ENCODE results near the gene RHAG.

RHAG gene

DNA sequence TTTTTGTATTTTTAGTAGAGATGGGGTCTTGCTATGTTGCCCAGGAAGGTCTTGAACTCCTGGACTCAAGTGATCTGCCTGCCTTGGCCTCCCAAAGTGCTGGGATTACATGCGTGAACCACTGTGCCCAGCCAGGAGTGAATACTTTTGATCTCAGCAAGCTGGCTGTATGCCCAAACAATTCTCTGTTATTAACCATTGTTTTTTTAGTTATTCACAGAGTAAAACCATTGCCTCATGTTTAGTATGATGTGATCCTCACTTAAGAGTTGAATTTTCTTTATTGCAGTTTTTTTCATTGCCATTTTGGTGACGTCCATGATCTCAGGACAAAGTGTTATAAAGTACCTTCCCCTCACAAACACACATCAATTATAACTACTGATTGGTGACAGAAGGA lies 71.4 kb downstream of the RHAG start:
- TF ChIP-seq, protein P1, sequence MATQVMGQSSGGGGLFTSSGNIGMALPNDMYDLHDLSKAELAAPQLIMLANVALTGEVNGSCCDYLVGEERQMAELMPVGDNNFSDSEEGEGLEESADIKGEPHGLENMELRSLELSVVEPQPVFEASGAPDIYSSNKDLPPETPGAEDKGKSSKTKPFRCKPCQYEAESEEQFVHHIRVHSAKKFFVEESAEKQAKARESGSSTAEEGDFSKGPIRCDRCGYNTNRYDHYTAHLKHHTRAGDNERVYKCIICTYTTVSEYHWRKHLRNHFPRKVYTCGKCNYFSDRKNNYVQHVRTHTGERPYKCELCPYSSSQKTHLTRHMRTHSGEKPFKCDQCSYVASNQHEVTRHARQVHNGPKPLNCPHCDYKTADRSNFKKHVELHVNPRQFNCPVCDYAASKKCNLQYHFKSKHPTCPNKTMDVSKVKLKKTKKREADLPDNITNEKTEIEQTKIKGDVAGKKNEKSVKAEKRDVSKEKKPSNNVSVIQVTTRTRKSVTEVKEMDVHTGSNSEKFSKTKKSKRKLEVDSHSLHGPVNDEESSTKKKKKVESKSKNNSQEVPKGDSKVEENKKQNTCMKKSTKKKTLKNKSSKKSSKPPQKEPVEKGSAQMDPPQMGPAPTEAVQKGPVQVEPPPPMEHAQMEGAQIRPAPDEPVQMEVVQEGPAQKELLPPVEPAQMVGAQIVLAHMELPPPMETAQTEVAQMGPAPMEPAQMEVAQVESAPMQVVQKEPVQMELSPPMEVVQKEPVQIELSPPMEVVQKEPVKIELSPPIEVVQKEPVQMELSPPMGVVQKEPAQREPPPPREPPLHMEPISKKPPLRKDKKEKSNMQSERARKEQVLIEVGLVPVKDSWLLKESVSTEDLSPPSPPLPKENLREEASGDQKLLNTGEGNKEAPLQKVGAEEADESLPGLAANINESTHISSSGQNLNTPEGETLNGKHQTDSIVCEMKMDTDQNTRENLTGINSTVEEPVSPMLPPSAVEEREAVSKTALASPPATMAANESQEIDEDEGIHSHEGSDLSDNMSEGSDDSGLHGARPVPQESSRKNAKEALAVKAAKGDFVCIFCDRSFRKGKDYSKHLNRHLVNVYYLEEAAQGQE (IDR thresholded peaks at IDR 0.05; ENCODE audit: insufficient read depth in 1 of 2, low read depth in 2 of 2, low read length in 2 of 2): no peak
- TF ChIP-seq FOXP2 (optimal IDR thresholded peaks at IDR 0.05; ENCODE audit: borderline replicate concordance, extremely low read depth, extremely low read length, insufficient read depth): no peak
- TF ChIP-seq TAF1 (IDR thresholded peaks at IDR 0.05; ENCODE audit: borderline replicate concordance, insufficient read depth, low read length): no peak
- TF ChIP-seq SIN3A (IDR thresholded peaks at IDR 0.05; ENCODE audit: borderline replicate concordance, insufficient read depth, low read length): no peak
- TF ChIP-seq POLR2AphosphoS5 (IDR thresholded peaks at IDR 0.05; ENCODE audit: low read depth, low read length): no peak

DNA sequence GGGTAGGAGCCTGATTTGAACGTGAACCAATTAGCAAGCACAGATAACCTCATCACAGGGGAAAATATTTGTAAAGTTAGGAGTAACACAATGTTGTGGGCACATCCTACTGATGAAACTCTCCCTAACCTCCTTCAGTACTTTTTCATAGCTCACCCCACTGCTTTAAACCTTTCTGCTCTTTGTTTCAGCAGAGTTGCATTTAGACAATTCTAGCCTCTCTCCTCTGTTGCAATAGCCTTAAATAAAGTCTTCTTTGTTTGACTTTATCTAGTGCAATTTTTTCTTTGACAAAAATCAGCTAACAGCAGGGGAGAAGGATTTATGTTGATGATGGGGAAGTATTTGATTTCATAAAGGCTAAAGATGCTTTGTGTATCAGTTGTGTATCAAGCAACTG lies 72.1 kb downstream of the RHAG start:
- no peak for TF ChIP-seq FOXP2 (optimal IDR thresholded peaks at IDR 0.05; ENCODE audit: borderline replicate concordance, extremely low read depth, extremely low read length, insufficient read depth)
- no peak for TF ChIP-seq SIN3A (IDR thresholded peaks at IDR 0.05; ENCODE audit: borderline replicate concordance, insufficient read depth, low read length)
- TF ChIP-seq, protein P1 (IDR thresholded peaks at IDR 0.05; ENCODE audit: insufficient read depth in 1 of 2, low read depth in 2 of 2, low read length in 2 of 2): no peak
- TF ChIP-seq TAF1 (IDR thresholded peaks at IDR 0.05; ENCODE audit: borderline replicate concordance, insufficient read depth, low read length): no peak
- TF ChIP-seq POLR2AphosphoS5 (IDR thresholded peaks at IDR 0.05; ENCODE audit: low read depth, low read length): no peak

DNA sequence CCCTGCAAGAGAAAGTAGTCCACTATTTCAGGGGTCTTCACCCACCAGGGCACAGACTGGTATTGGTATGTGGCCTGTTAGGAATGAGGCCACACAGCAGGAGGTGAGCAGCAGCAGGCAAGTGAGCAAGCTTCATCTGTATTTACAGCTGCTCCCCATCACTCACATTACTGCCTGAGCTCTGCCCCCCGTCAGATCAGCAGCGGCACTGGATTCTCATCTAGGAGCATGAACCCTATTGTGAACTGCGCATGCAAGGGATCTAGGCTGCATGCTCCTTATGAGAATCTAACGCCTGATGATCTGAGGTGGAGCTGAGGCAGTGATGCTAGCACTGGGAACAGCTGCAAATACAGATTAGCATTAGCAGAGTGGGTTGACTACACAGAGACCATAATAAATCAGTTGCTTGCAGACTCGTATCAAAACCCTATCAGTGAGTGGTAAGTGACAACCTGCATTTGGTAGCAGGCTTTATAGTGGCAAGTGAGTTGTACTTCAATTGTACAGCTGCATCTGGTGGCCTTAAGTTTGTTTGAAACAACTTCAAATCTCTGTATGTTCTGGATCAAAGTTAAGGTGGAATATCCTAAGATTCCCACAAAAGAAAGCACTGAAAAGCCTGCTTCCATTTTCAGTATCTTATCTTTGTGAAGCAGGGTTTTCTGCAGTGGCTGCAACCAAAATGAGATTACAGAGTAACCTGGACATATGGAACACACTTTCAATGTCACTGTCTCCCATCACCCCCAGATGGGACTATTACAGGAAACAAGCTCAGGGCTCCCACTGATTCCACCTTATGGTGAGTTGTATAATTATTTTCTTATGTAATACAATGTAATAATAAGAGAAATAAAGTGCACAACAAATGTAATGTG lies 73.4 kb downstream of the RHAG start:
- no peak for TF ChIP-seq TAF1 (IDR thresholded peaks at IDR 0.05; ENCODE audit: borderline replicate concordance, insufficient read depth, low read length)
- no peak for TF ChIP-seq FOXP2 (optimal IDR thresholded peaks at IDR 0.05; ENCODE audit: borderline replicate concordance, extremely low read depth, extremely low read length, insufficient read depth)
- no peak for TF ChIP-seq SIN3A (IDR thresholded peaks at IDR 0.05; ENCODE audit: borderline replicate concordance, insufficient read depth, low read length)
- TF ChIP-seq, protein P1 (IDR thresholded peaks at IDR 0.05; ENCODE audit: insufficient read depth in 1 of 2, low read depth in 2 of 2, low read length in 2 of 2): no peak
- no peak for TF ChIP-seq POLR2AphosphoS5 (IDR thresholded peaks at IDR 0.05; ENCODE audit: low read depth, low read length)

DNA sequence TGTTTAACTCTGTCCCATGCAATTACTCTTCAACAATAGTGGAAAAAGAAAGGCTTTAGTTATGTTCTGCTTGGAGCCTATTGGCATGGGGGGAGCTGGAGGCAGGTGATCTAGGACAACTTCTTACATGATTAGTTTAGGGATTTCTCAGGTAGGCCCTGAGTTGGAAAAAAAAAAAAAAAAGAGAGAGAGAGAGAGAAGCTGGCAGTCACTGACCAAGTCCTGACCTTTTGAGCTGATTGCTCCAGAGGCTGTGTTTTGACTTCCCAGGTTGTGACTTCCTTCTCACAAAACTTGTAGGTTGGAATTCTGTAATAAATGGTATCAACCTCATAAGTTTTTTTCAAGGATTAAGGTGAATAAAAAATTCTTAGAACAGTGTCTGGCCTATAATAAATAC lies 78.4 kb downstream of the RHAG start:
- TF ChIP-seq FOXP2 (optimal IDR thresholded peaks at IDR 0.05; ENCODE audit: borderline replicate concordance, extremely low read depth, extremely low read length, insufficient read depth) (no peak), TAF1 (IDR thresholded peaks at IDR 0.05; ENCODE audit: borderline replicate concordance, insufficient read depth, low read length) (no peak), POLR2AphosphoS5 (IDR thresholded peaks at IDR 0.05; ENCODE audit: low read depth, low read length) (no peak), SIN3A (IDR thresholded peaks at IDR 0.05; ENCODE audit: borderline replicate concordance, insufficient read depth, low read length) (no peak)
- TF ChIP-seq, protein P1 (IDR thresholded peaks at IDR 0.05; ENCODE audit: insufficient read depth in 1 of 2, low read depth in 2 of 2, low read length in 2 of 2): no peak

Data from PFSK-1 (cell line).